ENCODE data around the gene MMP25. TPM values are rescaled to one million over a fixed set of nuclear protein-coding genes. Genes with fewer than 3 reads are reported as not detected.

The MMP25 gene
- total and polyA plus RNA-seq, 9 of the 15 experiments (the other 6 are each of a cell fraction or from before 2014, with no cell fraction given) = 0.03 to 0.04 TPM; not detected in 7

GRCh38 chr16:3027983-3028715 lies 18.2 kb upstream of the MMP25 start (continued):
- TF ChIP-seq, protein P1, sequence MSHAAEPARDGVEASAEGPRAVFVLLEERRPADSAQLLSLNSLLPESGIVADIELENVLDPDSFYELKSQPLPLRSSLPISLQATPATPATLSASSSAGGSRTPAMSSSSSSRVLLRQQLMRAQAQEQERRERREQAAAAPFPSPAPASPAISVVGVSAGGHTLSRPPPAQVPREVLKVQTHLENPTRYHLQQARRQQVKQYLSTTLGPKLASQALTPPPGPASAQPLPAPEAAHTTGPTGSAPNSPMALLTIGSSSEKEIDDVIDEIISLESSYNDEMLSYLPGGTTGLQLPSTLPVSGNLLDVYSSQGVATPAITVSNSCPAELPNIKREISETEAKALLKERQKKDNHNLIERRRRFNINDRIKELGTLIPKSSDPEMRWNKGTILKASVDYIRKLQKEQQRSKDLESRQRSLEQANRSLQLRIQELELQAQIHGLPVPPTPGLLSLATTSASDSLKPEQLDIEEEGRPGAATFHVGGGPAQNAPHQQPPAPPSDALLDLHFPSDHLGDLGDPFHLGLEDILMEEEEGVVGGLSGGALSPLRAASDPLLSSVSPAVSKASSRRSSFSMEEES (CRISPR knock-in tag; IDR thresholded peaks at IDR 0.05) = no peak
- no peak for TF ChIP-seq ZNF41 (CRISPR knock-in tag; conservative IDR thresholded peaks at IDR 0.05)
- no peak for TF ChIP-seq ZNF121 (CRISPR knock-in tag; conservative IDR thresholded peaks at IDR 0.05)
- no peak for TF ChIP-seq KLF1 (tag; IDR thresholded peaks at IDR 0.05)
- no peak for TF ChIP-seq RBM25 (IDR thresholded peaks at IDR 0.05; ENCODE audit: low read depth, low read length, severe bottlenecking)
- TF ChIP-seq NFRKB (IDR thresholded peaks at IDR 0.05; ENCODE audit: low read depth) = no peak
- no peak for TF ChIP-seq C11orf30 (IDR thresholded peaks at IDR 0.05; ENCODE audit: low read depth)
- 0 out of 2 replicates have a peak, but pooled peaks have one; percentile 39 for TF ChIP-seq ETS1 (conservative IDR thresholded peaks at IDR 0.05; ENCODE audit: control insufficient read depth, low read depth, low read length)
- TF ChIP-seq POLR2H (tag; IDR thresholded peaks at IDR 0.05; ENCODE audit: low read depth) = no peak
- no peak for TF ChIP-seq SMARCA5 (IDR thresholded peaks at IDR 0.05)
- TF ChIP-seq TAL1 (IDR thresholded peaks at IDR 0.05) = no peak
- TF ChIP-seq CTBP1 (IDR thresholded peaks at IDR 0.05; ENCODE audit: borderline replicate concordance) = peak; percentile 81
- no peak for TF ChIP-seq HNRNPL (IDR thresholded peaks at IDR 0.05; ENCODE audit: low read depth, low read length)
- no peak for TF ChIP-seq SAFB2 (IDR thresholded peaks at IDR 0.05; ENCODE audit: borderline replicate concordance, low read depth, low read length, severe bottlenecking)
- TF ChIP-seq MYC (IDR thresholded peaks at IDR 0.05; ENCODE audit: low read depth, low read length) = peak; percentile 37; the same call in 1 of the 2 replicates
- no peak for TF ChIP-seq MYC (CRISPR knock-in tag; IDR thresholded peaks at IDR 0.05; ENCODE audit: borderline replicate concordance, low read depth)
- TF ChIP-seq, protein P2, sequence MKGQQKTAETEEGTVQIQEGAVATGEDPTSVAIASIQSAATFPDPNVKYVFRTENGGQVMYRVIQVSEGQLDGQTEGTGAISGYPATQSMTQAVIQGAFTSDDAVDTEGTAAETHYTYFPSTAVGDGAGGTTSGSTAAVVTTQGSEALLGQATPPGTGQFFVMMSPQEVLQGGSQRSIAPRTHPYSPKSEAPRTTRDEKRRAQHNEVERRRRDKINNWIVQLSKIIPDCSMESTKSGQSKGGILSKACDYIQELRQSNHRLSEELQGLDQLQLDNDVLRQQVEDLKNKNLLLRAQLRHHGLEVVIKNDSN (CRISPR knock-in tag; IDR thresholded peaks at IDR 0.05) = no peak
- no peak for TF ChIP-seq ZNF766 (CRISPR knock-in tag; conservative IDR thresholded peaks at IDR 0.05)
- peak; percentile 29 for TF ChIP-seq TBP (optimal IDR thresholded peaks at IDR 0.05; ENCODE audit: low read depth, low read length)
- TF ChIP-seq L3MBTL2 (IDR thresholded peaks at IDR 0.05) = peak; percentile 55; the same call in 1 of the 2 replicates
- peak; percentile 79 for TF ChIP-seq BHLHE40 (IDR thresholded peaks at IDR 0.05; ENCODE audit: low read length)
- TF ChIP-seq ZBTB17 (CRISPR knock-in tag; IDR thresholded peaks at IDR 0.05) = no peak
- no peak for TF ChIP-seq PPARD (CRISPR knock-in tag; IDR thresholded peaks at IDR 0.05)
- TF ChIP-seq ATF7 (IDR thresholded peaks at IDR 0.05) = no peak
- TF ChIP-seq XRCC3 (IDR thresholded peaks at IDR 0.05) = no peak
- TF ChIP-seq ZSCAN29 (IDR thresholded peaks at IDR 0.05) = no peak
- no peak for TF ChIP-seq KDM2B (CRISPR knock-in tag; IDR thresholded peaks at IDR 0.05)

All from K562 (cell line).